Measurements from ENCODE around the gene NACA. TPM values are rescaled to one million over a fixed set of nuclear protein-coding genes. Genes with fewer than 3 reads are reported as not detected.

NACA gene
- polyA plus RNA-seq, 1 experiment: 723 TPM

GRCh38 chr12:56688846-56689109 lies 36.3 kb downstream of the NACA start:
- CTCF ChIA-PET: interaction anchor here (4.1 kb wide), 1 partner anchor 52 kb away, joined by 16 read pairs; no protein-coding TSS in a partner anchor
- DNase-seq (ENCODE audit: low read depth, low spot score): no peak
- POLR2A ChIA-PET: interaction anchor here (0.6 to 1.2 kb wide), 6 partner anchors 9 to 499 kb away, joined by 3 to 13 read pairs (median 4); partner anchors contain the start of genes NACA and SMARCC2

GRCh38 chr12:56688129-56688845 lies 36.8 kb downstream of the NACA start, which contains the start of gene PTGES3:
Gene PTGES3 (minus strand): TSS chr12:56688284. CDS start chr12:56687999, 285 bp downstream.
- POLR2A ChIA-PET: interaction anchor here (0.5 to 1.2 kb wide), 12 partner anchors 9 to 499 kb away, joined by 3 to 17 read pairs (median 4); partner anchors contain the start of genes ATP5F1B, NACA and SMARCC2
- DNase-seq (ENCODE audit: low read depth, low spot score): peak; percentile 93

More at GRCh38 chr12:56688846-56689109, 36.3 kb downstream of the NACA start:
- H3K27ac ChIP-seq (ENCODE audit: low read depth, low read length): peak overlapping the region; percentile 89
- no peak for TF ChIP-seq CTCF (IDR thresholded peaks at IDR 0.05; ENCODE audit: low read depth, low read length)
- H3K4me3 ChIP-seq (ENCODE audit: low read depth, low read length): peak overlapping the region; percentile 68
- H3K9me3 ChIP-seq (ENCODE audit: control insufficient read depth, insufficient read depth, low read length): no peaks in the 10 kb centered on the region; the same call in 1 of the 2 replicates
- H3K27me3 ChIP-seq (ENCODE audit: control insufficient read depth, insufficient read depth, low read length): no peaks in the 10 kb centered on the region

GRCh38 chr12:56687223-56688128 lies 37.6 kb downstream of the NACA start:
- DNase-seq (ENCODE audit: low read depth, low spot score): no peak
- H3K9me3 ChIP-seq (ENCODE audit: control insufficient read depth, insufficient read depth, low read length): peaks cover 6% of the 10 kb centered on the region; the same call in 1 of the 2 replicates
- ChIA-PET CTCF (interaction anchor here (0.8 to 4.1 kb wide), 2 partner anchors 51 to 110 kb away, joined by 3 to 16 read pairs; no protein-coding TSS in a partner anchor), POLR2A (interaction anchor here (0.5 to 1.2 kb wide), 10 partner anchors 10 to 498 kb away, joined by 3 to 17 read pairs (median 4); partner anchors contain the start of genes ATP5F1B, NACA and SMARCC2)
- no peaks in the 10 kb centered on the region for H3K27me3 ChIP-seq (ENCODE audit: control insufficient read depth, insufficient read depth, low read length)
- no peak for TF ChIP-seq CTCF (IDR thresholded peaks at IDR 0.05; ENCODE audit: low read depth, low read length)
- peak overlapping the region; percentile 97 for H3K4me3 ChIP-seq (ENCODE audit: low read depth, low read length)
- peak overlapping the region; percentile 99 for H3K27ac ChIP-seq (ENCODE audit: low read depth, low read length)

More at GRCh38 chr12:56688129-56688845, 36.8 kb downstream of the NACA start, which contains the start of gene PTGES3:
- H3K27ac ChIP-seq (ENCODE audit: low read depth, low read length): peak within 1 kb of the TSS; percentile 99
- CTCF ChIA-PET: interaction anchor here (0.8 to 4.1 kb wide), 2 partner anchors 52 to 111 kb away, joined by 3 to 16 read pairs; no protein-coding TSS in a partner anchor
- H3K27me3 ChIP-seq (ENCODE audit: control insufficient read depth, insufficient read depth, low read length): no peaks in the 10 kb centered on the region
- H3K4me3 ChIP-seq (ENCODE audit: low read depth, low read length): peak within 1 kb of the TSS; percentile 97
- peaks cover 4% of the 10 kb centered on the region; the same call in 1 of the 2 replicates for H3K9me3 ChIP-seq (ENCODE audit: control insufficient read depth, insufficient read depth, low read length)
- TF ChIP-seq CTCF (IDR thresholded peaks at IDR 0.05; ENCODE audit: low read depth, low read length): no peak

- CTCF ChIA-PET: interaction anchor here (1.8 kb wide), 1 partner anchor 48 kb away, joined by 12 read pairs; no protein-coding TSS in a partner anchor
- H3K9me3 ChIP-seq (ENCODE audit: control insufficient read depth, insufficient read depth, low read length): peaks cover 6% of the 10 kb centered on the region; the same call in 1 of the 2 replicates
Measured at GRCh38 chr12:56684745-56685359, 40.2 kb downstream of the NACA start.

More at GRCh38 chr12:56684745-56685359, 40.2 kb downstream of the NACA start:
- Histone ChIP-seq H3K27ac (ENCODE audit: low read depth, low read length) (no peak overlapping the region), H3K27me3 (ENCODE audit: control insufficient read depth, insufficient read depth, low read length) (no peaks in the 10 kb centered on the region), H3K4me3 (ENCODE audit: low read depth, low read length) (peak overlapping the region; percentile 42)
- POLR2A ChIA-PET: no interaction called here
- no peak for TF ChIP-seq CTCF (IDR thresholded peaks at IDR 0.05; ENCODE audit: low read depth, low read length)
- no peak for DNase-seq (ENCODE audit: low read depth, low spot score)

All from AG04450 (cell line).